Medulla oblongata (tissue), 1 donor: Measurements from ENCODE around the gene TNFRSF25.
"Not testable (repeated sequence)": the region's sequence is repeated elsewhere in the genome, so short reads cannot be mapped to it uniquely, and the experiment has no call there.

Source experiments
- DNase-seq: peaks from one replicate; pipeline ENCODE4 v3.0.0-alpha.2; 2015; ENCODE audit errors: extremely low spot score

TNFRSF25 gene

GRCh38 chr1:6434186-6434585 is 31.8 kb downstream of the TNFRSF25 start:
- DNase-seq: no peak

GRCh38 chr1:6431645-6432579 is 34.1 kb downstream of the TNFRSF25 start:
- not testable (repeated sequence) for DNase-seq

DNA sequence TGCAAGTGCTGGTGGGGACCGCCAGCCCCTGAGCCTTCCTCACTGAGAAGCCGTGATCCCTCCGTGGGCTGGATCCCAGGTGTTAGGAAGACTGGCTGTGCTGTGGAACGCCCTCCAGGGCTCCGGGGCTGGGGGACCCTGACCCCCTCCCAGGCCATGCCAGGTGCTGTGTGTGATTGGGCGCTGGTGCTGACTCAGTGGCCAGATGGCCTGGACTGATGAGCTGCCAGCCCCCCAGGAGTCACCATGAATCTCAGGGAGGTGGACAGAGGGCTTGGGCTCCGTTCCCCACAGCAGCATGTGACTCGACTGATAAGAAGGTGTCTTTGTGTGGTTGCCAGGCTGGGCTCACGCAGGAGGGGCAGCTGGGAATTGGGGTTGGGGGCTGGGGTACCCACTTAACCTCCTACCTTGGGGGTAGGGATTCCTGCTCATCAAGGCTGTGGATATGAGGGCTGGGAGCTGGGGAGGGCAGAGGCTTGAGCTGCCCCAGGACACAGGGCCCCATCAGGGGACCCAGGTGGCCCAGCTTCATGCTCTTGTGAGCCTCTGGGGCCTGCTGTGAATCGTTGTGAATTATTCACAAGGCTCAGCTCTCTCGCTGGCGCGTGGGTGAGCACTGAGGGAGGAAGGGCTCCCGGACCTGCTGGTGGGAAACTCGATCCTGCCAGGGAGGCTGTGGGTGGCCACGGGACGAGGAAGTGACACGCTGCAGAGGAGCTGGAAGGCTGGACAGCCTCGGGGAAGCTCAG is 36.1 kb downstream of the TNFRSF25 start:
- not testable (repeated sequence) for DNase-seq

- DNase-seq: not testable (repeated sequence)
Measured at GRCh38 chr1:6428453-6428852, 37.5 kb downstream of the TNFRSF25 start.

- DNase-seq: no peak
Measured at GRCh38 chr1:6427441-6428390, 38.3 kb downstream of the TNFRSF25 start.

DNA sequence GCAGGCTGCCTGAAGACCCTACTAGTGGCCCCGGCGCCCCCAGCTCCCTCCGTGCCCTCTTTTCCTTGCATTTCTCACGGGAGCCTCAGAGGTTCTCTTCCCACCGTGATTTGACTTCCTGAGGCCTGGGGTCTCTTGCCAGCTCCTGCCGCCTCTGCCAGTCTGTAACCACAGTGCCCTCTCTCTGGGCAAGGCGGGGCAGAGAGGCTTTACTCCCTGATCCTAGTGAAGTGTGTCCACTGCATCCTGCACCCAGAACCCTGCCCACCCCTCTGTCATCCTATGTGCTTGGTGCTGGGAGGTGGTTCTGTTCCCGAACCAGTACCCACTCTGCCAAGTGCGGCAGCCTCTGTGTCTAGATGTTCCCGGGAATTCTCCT is 39.0 kb downstream of the TNFRSF25 start:
- DNase-seq: no peak

GRCh38 chr1:6426277-6426971 is 39.5 kb downstream of the TNFRSF25 start:
- DNase-seq: no peak

DNA sequence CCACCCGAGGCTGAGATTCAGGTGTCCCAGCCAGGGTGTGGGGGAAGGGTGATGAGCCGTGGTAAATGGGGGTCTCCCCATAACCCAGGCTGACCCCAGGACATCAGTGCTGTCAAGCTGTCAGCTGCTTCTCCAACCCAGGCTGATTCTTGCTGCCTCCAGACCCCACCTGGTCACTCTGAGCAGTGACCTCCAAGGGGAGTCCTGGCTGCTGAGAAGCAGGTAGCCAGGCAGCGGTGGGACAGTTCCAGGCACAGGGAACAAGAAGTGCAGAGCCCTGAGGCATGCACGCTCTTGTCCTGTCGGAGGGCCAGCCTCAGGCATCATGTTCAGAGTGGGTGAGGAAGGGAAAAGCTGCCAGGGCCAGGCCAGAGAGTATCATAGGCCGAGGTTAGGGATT is 40.3 kb downstream of the TNFRSF25 start:
- DNase-seq: no peak

DNA sequence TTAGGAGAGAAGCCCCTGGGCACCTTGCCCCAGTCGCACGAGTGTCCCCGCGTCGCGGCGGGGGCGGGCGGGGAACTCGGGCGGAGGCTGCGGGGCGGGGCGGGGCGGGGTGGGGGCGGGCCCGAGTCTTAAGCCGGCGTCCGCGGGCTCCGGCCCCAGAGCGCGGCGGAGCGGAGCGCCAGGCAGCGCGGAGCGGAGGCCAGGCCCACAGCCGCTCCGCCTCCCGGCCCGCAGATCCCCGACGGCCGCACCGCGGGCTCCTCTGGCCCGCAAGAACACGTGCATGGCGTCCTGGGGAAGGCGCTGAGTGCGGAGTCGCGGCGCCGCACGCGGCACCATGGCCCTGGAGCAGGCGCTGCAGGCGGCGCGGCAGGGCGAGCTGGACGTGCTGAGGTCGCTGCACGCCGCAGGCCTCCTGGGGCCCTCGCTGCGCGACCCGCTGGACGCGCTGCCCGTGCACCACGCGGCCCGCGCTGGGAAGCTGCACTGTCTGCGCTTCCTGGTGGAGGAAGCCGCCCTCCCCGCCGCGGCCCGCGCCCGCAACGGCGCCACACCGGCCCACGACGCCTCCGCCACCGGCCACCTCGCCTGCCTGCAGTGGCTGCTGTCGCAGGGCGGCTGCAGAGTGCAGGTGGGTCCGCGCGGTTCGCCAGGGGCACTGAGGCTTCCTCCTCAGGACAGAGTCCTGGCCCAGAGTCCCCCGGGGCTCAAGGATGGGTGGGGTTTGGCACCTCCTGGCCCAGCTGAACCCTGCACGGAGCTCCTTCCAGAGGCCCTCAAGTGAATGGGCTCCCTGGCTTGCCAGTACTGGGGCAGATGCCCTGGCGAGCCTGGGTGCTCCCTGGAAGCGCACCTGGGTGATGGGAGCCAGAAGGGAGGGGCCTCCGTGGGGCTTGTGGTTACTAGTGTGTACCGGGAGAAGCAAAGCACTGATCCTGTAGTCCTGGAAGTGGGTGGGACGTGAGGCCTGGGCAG is 41.1 kb downstream of the TNFRSF25 start, which contains the start of gene ESPN:
Gene ESPN (plus strand): TSS at position 158 of the 975 bp plus-strand sequence. CDS start 180 bp downstream, at position 338.
- DNase-seq: no peak

GRCh38 chr1:6424000-6424565 is 41.9 kb downstream of the TNFRSF25 start:
- no peak for DNase-seq

DNA sequence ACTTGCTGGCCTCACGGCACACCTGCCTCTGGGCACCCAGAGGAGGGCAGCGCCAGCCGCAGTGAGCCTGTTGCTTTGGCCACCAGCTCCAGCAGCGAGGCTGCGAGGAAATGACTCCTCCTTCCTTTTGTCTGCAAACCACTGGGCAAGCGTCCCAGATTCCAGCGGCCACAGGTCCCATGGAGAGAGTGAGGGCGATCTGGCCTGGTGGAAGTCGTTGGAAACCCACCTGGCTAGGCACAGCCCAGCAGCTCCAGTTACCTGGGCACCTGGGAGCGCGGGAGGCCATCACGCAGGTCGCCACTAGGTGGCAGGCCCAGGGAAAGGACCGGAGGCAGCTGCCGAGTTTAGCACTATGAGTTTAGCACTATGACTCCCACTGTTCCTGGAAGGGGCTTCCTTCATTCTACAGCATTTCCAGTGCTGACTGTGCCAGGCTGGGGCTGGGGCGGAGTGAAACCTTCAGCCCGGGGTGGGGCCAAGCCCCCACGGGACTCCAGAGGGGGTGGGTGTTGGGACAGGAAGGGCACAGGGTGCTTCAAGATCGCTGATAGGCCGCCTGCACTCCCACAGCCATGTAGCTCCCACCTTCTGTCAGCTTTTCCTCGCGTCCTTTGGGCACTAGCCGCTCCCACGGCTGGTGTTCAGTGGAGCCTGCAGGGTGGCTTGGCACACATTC is 42.5 kb downstream of the TNFRSF25 start:
- no peak for DNase-seq

- DNase-seq: no peak
Measured at GRCh38 chr1:6421266-6421665, 44.7 kb downstream of the TNFRSF25 start.

GRCh38 chr1:6420454-6421042 is 45.4 kb downstream of the TNFRSF25 start:
- DNase-seq: no peak

- DNase-seq: no peak
Measured at GRCh38 chr1:6419804-6420453, 46.0 kb downstream of the TNFRSF25 start, which contains the start of gene HES2. Gene HES2 (minus strand): TSS chr1:6419919. CDS start chr1:6419820, 99 bp downstream.

DNA sequence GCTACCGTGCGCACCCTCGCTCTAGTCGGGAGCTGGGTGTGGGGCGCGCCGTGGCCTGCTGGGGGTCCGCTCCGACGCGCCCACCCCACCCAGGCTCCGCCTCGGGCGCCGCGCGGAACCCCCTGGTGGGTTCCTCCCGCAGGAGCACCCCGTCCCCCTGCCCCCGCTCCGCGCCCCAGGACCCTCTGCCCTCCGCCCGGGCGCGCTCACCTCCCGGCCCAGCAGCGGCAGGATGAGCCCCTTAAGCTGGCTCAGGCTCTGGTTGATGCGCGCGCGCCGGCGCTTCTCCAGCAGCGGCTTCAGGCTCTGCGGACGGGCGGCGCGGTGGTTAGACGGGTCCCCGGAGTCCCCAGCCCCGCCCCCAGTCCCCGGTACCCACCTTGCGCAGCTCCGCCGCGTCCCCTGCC is 46.6 kb downstream of the TNFRSF25 start:
- no peak for DNase-seq

GRCh38 chr1:6418668-6419396 is 47.1 kb downstream of the TNFRSF25 start:
- DNase-seq: no peak
